Posterior vena cava (tissue), 2 donors: ENCODE results near the gene MARCHF10. TPM values are rescaled to one million over a fixed set of nuclear protein-coding genes. Genes with fewer than 3 reads are reported as not detected.
A peak's percentile ranks its signal among the peaks of the same experiment; 100 is the strongest.

Source experiments
- DNase-seq: peaks from one replicate; pipeline ENCODE4 v3.0.0-alpha.2; 2020; ENCODE audit warnings: low spot score
- intact Hi-C, 2 donors: fragments of 100-400 bp; cut with DNase I; formaldehyde crosslinking; loops; one replicate each; pipeline versions ENCODE4 v1.14.1 to v1.14.2; 2022 to 2023
- total RNA-seq, 2 donors: library from RNA; stranded (reverse); fragmentation: NEBNext Ultra II Directional; extraction: Animal tissue kit (Norgen Biotek cat#: 25700); gene quantifications; one replicate each; pipeline ENCODE4 v1.2.1, GENCODE V29; 2021
- donor health status: DM: yes; HTN: yes; CAD: no.
- donor health status: DM: yes; HTN: yes; CAD: no.

Gene MARCHF10
- total RNA-seq, 2 donors from 2014 or later, result not detected

DNA sequence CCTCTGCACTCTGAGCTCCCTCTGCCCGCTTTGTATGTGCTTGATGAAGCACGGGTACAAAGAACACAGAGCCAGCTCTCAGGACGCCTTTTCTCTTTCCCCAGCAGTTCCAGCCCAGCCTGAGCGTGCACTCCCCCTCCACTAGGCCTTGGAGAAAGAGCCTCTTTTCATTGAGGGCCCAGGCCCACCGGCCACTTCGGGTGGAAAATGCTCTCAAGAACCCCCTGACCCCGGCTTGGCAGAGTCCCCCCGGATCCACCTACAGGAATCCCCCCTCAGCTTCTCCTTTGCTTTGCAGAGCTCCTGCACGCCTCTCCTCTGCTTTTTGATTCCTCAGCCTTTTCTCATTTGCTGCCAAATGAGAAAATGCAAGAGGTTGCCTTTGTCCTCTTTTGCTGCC, 150.4 kb downstream of the MARCHF10 start:
- intact Hi-C loops, result no loop called here
- DNase-seq, result peak; percentile 68

DNA sequence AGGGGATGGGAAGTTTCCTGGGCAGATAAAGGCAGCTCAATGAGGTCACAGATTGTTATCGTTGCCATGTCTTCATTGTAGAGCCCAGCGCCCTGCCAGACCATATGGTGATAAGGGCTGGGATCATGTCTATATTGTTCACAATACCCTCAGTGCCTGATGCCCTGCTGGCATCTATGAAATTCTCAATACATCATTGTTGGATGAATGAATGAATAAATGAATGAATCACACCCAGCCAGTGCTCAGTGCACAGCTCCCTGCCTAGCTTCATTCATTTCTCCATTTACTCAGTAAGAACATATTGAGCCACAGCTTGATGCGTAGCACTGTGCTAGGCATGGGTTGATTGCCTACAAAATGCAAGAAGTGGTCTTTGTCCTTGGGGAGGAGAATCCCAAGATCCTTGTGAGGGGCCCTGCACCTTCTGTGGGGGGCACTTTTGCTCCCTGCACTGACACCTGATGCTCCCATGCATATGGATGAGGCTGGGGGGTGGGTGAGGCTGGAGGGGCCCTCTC, 150.9 kb downstream of the MARCHF10 start:
- peak; percentile 56 for DNase-seq
- intact Hi-C loops, result no loop called here

DNA sequence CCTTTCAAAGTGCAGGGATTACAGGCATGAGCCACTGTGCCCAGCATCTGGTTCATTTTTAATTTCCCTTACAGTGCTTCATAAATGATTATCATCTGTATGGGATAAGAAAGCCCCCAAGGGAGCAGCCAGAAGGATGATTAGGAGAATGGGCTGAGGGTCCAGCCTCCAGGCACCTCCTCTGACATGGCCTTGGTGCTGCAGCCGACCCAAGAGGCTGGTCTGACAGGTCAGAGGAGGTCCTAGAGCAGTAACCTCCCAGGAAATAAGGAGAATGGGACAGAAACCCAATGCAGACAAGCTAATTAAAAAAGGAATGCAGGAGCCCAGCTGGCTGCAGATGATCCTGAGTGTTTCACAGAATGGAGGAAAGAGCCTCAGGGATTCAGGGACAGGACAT, 151.7 kb downstream of the MARCHF10 start:
- DNase-seq, result peak; percentile 26

DNA sequence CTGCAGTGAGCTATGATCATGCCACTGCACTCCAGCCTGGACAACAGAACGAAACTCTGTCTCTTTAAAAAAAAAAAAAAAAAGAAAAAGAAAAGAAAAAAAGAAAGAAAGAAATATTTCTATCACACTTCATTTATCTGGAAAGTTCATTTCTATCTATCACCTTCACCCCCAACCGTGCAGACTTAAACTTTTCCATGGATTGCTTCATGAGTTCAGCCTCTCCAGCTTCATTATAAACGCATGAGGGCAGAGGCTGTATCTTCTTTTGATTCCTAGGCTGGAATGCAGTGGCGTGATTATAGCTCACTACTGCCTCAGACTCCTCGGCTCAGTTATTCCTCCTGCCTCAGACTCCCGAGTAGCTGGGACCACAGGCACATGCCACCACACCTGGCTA, 152.5 kb downstream of the MARCHF10 start:
- intact Hi-C loops, result no loop called here
- no peak for DNase-seq

More for the DNA sequence above, 151.7 kb downstream of the MARCHF10 start:
- intact Hi-C loops, result no loop called here

DNA sequence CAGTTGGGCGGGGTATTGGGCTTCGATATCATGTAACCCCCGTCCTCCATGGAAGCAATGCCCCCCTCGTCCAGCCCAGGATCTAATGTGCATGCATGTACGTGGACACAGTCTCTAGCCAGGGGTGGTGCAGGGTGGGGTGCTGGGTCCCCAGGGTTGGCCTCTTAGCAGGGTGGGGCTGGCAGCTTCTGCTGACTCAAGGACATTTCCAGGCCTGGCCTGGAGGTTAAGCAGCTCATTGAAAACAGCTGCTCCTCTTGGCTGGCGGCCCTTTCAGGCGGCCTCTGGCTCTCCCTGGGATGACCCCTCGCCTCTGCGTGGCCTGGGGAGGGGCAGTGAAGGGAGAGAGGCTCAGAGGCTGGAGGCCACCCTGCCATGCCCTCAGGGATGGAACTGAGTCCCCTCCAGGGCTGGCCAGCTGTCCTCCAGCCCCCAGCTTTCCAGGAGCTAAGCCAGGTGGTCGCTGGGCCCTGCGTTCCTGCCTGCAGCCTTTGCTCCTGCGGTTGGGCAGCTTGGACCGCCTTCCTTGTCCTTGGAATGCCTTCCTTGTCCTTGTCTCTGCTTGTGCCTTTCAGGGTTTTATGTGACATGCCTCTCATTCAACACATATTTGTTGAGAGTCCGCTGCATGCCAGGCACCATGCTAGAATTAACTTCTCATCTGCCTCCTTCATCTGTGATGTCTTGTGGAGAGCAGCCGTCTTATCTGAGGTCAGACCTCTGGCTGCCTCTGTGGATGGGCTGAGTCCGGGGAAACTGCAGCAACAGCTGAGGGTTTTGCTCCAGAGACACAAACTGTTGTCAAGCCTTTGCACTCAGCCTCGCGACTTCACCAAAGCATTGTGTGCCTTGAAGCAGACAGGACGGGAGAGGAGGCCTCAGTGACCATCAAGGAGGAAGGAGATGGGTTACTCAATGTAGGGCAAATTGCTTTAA, 154.0 kb downstream of the MARCHF10 start:
- intact Hi-C loops, result no loop called here
- peak; percentile 88 for DNase-seq

DNA sequence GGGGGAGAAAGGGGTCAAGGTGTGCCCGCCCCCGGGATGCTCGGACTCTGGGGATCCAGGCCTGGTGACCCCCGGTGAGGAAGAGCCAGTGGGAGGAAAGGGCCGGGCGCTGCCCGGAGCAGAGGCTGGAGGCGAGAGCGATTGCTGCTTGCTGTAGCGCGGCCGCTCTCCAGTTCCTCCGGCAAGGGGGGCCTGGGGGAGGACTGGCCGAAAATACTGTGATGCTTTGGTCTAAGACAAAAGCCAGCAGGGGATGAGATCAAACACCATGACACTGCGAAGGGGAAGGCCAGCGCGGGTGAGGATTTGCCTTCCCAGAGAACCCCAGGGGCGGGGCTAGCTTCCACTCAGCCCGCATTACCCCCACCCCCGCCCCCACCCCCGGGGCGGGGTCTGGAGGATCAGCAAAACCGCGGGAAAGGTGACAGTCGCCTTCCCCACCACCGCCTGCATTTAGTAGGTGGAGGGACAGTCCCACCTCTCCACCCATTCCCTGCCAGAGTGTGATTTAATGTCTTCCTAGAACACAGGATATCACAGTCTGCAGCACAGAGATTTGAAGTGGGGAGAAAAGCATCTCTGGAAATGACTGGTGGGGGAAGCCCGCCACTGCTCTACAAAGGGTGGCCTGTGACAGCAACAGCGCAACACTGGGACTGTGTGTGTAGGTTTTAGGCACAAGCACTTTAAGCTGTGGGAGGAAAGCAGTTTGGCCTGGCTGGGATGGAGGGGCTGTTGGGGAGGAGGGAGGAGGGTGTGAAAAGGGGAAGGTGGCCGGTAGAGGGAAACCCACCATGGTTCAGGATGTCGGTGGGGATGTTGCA, 154.9 kb downstream of the MARCHF10 start:
- intact Hi-C loops, result no loop called here

DNA sequence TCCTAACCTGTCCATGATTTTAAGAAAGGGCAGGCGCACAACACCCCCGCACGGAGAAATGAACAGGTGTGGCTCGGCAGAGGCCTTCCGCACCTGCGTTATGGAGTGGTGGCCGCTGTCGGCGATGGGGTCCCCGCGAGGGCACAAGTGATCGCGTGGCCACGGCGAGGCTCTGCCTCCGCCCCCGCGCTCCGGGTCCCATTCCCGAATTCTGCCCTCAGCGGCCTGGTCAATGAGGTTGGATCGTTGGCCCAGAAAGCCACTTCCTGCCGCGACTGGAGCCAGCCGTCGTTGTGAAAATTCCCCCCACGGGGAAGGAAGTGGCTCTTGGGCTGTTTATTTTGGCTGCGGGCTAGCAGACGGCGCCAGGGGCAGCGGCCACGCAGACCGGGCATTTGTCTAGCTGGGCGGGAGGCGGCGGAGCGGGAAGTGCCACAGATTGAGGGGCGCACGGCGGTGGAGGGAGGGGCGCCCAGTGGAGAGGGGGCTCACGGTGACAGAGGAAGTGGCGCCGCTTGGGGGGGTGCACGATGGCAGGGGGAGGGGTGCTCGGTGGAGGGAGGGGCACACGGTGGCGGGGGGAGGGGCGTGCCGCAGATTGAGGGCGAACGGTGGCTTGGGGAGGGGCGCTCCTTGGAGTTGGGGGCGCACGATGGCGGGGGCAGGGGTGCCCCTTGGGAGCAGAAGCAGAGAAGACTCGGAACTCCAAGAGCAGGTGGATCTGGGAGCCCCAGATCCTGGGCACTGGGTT, 155.7 kb downstream of the MARCHF10 start:
- DNase-seq, result peak; percentile 91
- intact Hi-C loops, result no loop called here

More for the DNA sequence above, 154.9 kb downstream of the MARCHF10 start:
- peak; percentile 91 for DNase-seq

Other genes starting within 250 kb of the MARCHF10 start
- gene MRC2, start 180.6 kb downstream of the MARCHF10 start, total RNA-seq, result 100 to 1,000 TPM in 1 of 2 donors, 10 to 100 TPM in 1; 60.3 to 130 TPM
- gene TANC2, start 157.9 kb upstream of the MARCHF10 start, total RNA-seq, result 10 to 100 TPM; 24.9 to 36.1 TPM